GM10266 (cell line): ENCODE measurements around the gene ACTL8.

Source experiments
- DNase-seq: peaks from one replicate; pipeline ENCODE4 v3.0.0; 2012; ENCODE audit errors: extremely low spot score
- TF ChIP-seq, protein P1 (sequence below): IDR thresholded peaks from 2 replicates; pipeline ENCODE4 v1.5.1; 2012; ENCODE audit warnings: mild to moderate bottlenecking, low read depth; ENCODE audit not compliant: control insufficient read depth, insufficient read depth; ENCODE audit errors: missing control alignments

Gene ACTL8

DNA sequence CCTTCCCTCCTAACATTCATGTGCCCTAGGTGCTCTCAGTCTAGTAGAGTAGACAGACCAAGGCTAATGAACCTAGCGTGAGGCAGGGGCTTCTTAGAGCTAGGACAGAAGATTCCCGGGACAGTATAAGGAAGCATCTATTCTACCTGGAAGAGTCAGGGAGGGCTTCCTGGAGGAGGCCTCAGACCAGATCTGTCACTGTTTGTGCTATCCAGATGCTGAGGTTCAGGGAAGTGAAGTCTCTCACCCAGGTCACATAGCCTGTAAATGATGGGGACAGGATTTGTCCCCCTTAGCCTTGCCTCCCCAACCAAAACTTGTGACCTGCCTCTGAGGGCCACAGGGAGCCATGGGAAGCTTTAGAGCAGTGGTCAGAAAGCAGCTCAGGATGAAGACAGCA is 20.7 kb downstream of the ACTL8 start:
- TF ChIP-seq, protein P1, sequence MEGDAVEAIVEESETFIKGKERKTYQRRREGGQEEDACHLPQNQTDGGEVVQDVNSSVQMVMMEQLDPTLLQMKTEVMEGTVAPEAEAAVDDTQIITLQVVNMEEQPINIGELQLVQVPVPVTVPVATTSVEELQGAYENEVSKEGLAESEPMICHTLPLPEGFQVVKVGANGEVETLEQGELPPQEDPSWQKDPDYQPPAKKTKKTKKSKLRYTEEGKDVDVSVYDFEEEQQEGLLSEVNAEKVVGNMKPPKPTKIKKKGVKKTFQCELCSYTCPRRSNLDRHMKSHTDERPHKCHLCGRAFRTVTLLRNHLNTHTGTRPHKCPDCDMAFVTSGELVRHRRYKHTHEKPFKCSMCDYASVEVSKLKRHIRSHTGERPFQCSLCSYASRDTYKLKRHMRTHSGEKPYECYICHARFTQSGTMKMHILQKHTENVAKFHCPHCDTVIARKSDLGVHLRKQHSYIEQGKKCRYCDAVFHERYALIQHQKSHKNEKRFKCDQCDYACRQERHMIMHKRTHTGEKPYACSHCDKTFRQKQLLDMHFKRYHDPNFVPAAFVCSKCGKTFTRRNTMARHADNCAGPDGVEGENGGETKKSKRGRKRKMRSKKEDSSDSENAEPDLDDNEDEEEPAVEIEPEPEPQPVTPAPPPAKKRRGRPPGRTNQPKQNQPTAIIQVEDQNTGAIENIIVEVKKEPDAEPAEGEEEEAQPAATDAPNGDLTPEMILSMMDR: no peak
- no peak for DNase-seq

DNA sequence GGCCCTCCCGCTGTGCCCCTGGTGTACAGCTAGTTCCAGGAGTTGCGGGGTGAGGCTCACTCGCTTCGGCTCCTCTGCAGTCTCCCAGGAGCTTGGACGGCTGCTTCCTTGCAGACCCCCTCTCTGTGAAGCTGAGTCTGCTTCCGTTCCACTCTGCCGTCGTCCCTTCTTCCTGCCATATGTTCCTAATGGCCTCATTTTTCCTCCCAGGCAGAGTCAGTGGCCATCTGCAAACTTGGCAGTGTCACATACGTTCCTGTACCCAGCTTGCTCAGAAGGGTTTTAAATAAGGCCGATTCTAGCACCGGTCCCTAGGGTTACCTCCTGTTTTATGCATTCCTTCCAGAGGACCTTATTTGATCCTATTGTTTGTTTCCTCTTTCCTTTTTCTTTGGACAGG is 21.3 kb downstream of the ACTL8 start:
- no peak for DNase-seq
- TF ChIP-seq, protein P1: no peak

DNA sequence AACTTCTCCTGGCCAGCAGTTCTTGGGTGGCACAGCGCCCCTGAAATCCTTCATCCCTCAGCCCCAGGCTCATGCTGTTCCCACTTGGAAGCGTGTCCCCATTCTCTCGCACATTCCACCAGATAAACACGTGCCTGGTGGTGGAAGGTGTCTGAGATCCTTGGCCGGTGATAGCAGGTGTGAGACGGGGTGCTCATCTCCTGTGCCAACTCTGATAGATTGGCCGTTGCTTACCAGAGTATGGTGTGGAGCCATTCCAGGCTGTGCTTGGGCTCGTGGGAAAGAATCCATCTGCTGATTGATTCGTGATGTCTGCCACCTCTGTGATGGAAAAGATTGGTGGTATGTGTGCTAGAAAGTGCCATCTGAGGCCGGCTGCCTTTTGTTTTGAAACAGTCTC is 22.2 kb downstream of the ACTL8 start:
- DNase-seq: no peak
- TF ChIP-seq, protein P1: no peak

DNA sequence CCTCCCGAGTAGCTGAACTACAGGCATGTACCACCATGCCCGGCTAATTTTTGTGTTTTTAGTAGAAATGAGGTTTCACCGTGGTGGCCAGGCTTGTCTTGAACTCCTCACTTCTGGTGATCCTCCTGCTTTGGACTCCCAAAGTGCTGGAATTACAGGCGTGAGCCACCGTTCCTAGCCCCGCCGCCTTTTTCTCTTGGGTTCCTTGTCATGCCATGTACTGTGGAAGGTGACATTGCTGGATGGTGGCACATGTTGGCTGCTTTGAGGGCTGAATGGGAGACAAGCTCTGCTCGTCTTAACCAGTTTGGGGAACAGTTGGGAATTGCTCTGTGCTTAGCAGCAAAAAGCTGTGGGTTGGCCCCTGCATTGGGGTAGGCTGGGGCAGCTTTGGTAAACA is 22.7 kb downstream of the ACTL8 start:
- TF ChIP-seq, protein P1: no peak
- no peak for DNase-seq

DNA sequence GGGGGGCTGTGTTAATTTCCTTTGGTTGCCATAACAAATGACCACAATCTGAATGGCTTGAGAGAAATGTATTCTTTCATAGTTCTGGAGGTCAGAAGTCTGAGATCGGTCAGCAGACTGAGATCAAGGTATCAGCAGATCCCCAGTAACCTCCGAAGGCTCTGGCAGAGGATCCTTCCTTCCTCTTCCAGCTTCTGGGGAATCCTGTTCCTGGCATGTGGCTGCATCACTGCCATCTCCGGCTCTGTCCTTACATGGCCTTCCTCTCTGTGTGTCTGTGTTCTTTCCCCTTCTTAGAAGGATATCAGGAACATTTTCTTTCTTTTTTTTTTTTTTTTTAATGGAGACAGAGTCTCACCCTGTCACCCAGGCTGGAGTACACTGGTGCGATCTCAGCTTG is 25.8 kb downstream of the ACTL8 start:
- no peak for DNase-seq
- TF ChIP-seq, protein P1: no peak

DNA sequence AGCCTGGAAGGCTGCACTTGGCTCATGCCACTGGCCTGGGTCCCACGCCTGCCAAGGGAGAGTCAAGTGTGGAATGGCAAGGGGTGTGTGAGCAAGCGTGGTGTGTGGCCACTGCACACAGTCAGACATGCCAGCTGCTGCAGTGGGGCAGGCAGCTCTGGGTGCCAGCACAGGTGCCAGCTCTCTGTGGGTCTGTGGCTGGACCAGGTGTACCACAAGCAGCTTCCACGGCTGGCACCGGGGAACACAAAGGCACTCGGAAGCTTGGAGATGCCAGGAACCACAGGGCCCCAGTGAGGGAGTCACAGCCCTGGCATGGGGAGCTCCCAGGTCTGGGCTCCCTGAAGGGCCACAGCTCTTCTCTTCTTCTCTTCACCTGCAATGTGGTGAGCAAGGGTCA is 34.8 kb downstream of the ACTL8 start:
- DNase-seq: no peak
- TF ChIP-seq, protein P1: no peak

DNA sequence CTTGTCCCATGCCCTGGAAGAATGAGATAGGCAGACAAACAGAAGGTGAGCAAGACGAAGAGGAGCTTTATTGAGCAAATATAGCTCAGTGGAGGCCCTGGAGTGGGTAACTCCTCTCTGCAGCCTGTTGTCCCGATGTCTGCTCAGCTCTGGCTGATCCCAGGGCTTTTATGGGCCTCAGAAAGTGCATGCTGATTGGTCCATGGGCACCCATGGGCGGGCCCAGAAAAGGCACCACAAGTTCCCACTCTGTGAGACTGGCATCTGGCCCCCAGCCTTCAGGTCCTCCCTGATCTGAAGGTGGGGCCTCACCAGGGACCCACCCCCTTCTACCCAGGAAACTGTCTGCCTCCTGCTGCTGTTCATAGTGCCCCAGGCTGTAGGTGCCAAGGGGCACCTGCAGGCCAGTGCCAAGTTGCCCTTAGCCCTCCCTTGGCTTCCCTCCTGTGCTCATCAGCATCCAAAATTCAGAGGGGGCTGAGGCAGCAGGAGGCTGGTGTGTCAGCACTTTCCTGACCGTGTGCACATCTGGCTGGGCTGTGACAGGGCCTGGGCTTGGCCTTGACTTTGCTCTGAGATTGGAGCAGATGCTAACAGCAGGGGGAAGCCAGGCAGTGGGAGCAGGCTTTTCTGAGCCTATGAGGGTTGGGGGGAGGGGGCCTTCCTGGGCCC is 35.4 kb downstream of the ACTL8 start:
- no peak for DNase-seq
- TF ChIP-seq, protein P1: no peak
